SU-DHL-6 (cell line): ENCODE data around the gene SLC1A5.

ENCODE experiments used
- EZH2phosphoT487 ChIP-seq: fragments of 200-600 bp; sonication (generic), shearing (Covaris generic); conservative IDR thresholded peaks from 2 replicates; pipeline ENCODE4 v1.6.1; 2018; ENCODE audit warnings: mild to moderate bottlenecking, antibody characterized with exemption, low read length, moderate library complexity, mixed read lengths
- TF ChIP-seq, protein P1 (sequence below): fragments of 200-600 bp; sonication (generic); IDR thresholded peaks from one replicate; pipeline ENCODE4 v1.5.1; 2017; ENCODE audit warnings: antibody characterized with exemption, mild to moderate bottlenecking, low read length, moderate library complexity; ENCODE audit not compliant: insufficient read depth, poor library complexity, severe bottlenecking

DNA sequence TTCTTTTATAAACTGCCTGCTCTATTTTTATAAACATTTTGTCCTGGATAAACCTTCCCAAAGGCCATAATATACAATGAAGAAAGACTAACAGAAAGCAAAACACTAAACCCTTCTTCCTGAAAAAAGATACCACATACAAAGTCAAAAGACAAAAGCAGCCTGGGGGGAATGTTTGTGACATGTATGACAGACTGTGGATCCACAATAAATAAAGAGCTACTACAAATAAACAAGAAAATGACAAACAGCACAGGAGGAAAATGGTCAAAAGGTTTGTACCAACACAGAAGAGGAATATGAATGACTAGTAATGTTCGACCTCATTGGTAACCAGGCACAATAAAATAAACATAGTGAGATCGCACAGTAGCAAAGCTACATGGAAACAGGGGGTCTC lies 42.5 kb upstream of the SLC1A5 start:
- no peak for TF ChIP-seq EZH2phosphoT487
- TF ChIP-seq, protein P1, sequence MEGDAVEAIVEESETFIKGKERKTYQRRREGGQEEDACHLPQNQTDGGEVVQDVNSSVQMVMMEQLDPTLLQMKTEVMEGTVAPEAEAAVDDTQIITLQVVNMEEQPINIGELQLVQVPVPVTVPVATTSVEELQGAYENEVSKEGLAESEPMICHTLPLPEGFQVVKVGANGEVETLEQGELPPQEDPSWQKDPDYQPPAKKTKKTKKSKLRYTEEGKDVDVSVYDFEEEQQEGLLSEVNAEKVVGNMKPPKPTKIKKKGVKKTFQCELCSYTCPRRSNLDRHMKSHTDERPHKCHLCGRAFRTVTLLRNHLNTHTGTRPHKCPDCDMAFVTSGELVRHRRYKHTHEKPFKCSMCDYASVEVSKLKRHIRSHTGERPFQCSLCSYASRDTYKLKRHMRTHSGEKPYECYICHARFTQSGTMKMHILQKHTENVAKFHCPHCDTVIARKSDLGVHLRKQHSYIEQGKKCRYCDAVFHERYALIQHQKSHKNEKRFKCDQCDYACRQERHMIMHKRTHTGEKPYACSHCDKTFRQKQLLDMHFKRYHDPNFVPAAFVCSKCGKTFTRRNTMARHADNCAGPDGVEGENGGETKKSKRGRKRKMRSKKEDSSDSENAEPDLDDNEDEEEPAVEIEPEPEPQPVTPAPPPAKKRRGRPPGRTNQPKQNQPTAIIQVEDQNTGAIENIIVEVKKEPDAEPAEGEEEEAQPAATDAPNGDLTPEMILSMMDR: no peak
